Neuronal stem cell (in vitro differentiated cells): ENCODE measurements around the gene PLCH2.

Experiments used
- DNase-seq: peaks from one replicate; pipeline ENCODE4 v3.0.0-alpha.2; 2013; ENCODE audit warnings: low spot score
- H2AFZ ChIP-seq: one replicate; pipeline ENCODE4 v1.6.1; 2013; ENCODE audit warnings: mild to moderate bottlenecking, low read length, inconsistent platforms
- H2AK5ac ChIP-seq: 2 replicates; pipeline ENCODE4 v1.6.1; 2013; ENCODE audit warnings: low read depth, mild to moderate bottlenecking, inconsistent platforms, low read length, moderate library complexity, mixed read lengths
- H2BK120ac ChIP-seq: 2 replicates; pipeline ENCODE4 v1.6.1; 2013; ENCODE audit warnings: low read depth, mild to moderate bottlenecking, inconsistent platforms, low read length, moderate library complexity, mixed read lengths
- H2BK12ac ChIP-seq: one replicate; pipeline ENCODE4 v1.6.1; 2013; ENCODE audit warnings: low read length, inconsistent platforms
- H2BK15ac ChIP-seq: 2 replicates; pipeline ENCODE4 v1.6.1; 2013; ENCODE audit warnings: mild to moderate bottlenecking, low read length, inconsistent platforms, mixed read lengths
- H2BK5ac ChIP-seq: one replicate; pipeline ENCODE4 v1.6.1; 2013; ENCODE audit warnings: inconsistent platforms, mild to moderate bottlenecking, low read length, moderate library complexity
- H3K14ac ChIP-seq: one replicate; pipeline ENCODE4 v1.6.1; 2013; ENCODE audit warnings: low read length, inconsistent platforms
- H3K18ac ChIP-seq: 2 replicates; pipeline ENCODE4 v1.6.1; 2013; ENCODE audit warnings: low read length, inconsistent platforms
- H3K23ac ChIP-seq: 2 replicates; pipeline ENCODE4 v1.6.1; 2013; ENCODE audit warnings: low read depth, mild to moderate bottlenecking, mixed read lengths, low read length, inconsistent platforms; ENCODE audit not compliant: poor library complexity
- H3K27ac ChIP-seq: replicated peaks from 3 replicates; pipeline ENCODE4 v1.5.1; 2013; ENCODE audit warnings: low read length, inconsistent platforms
- H3K27me3 ChIP-seq, 3 experiments: 2 replicates each; pipeline ENCODE4 v1.6.1; 2013; ENCODE audit warnings: low read length in 3 of 3, mild to moderate bottlenecking in 2 of 3, inconsistent platforms in 1 of 3, low read depth in 1 of 3, mixed read lengths in 1 of 3, moderate library complexity in 1 of 3; ENCODE audit not compliant: control insufficient read depth in 3 of 3, insufficient read depth in 3 of 3
- H3K36me3 ChIP-seq, 2 donors: replicated peaks in 1 of 2; 2 replicates each; pipeline ENCODE4 v1.6.1; 2013; ENCODE audit warnings: low read length in 2 of 2; ENCODE audit not compliant: control insufficient read depth in 2 of 2, insufficient read depth in 2 of 2
- H3K4ac ChIP-seq: 2 replicates; pipeline ENCODE4 v1.6.1; 2013; ENCODE audit warnings: inconsistent platforms, mild to moderate bottlenecking, low read length, moderate library complexity
- H3K4me1 ChIP-seq, 2 donors: 1 replicate in 1 of 2; 2 replicates in 1 of 2; pipeline ENCODE4 v1.6.1; 2013; ENCODE audit warnings: low read length in 2 of 2, low read depth in 1 of 2; ENCODE audit not compliant: control insufficient read depth in 2 of 2, insufficient read depth in 1 of 2
- H3K4me2 ChIP-seq: one replicate; pipeline ENCODE4 v1.6.1; 2013; ENCODE audit warnings: mild to moderate bottlenecking, low read length, inconsistent platforms; ENCODE audit not compliant: insufficient read depth, poor library complexity, severe bottlenecking
- H3K4me3 ChIP-seq, 2 donors: 2 replicates each; pipeline ENCODE4 v1.5.1; 2013; ENCODE audit warnings: low read length in 2 of 2, mild to moderate bottlenecking in 2 of 2, inconsistent platforms in 1 of 2, moderate library complexity in 1 of 2
- H3K79me1 ChIP-seq: one replicate; pipeline ENCODE4 v1.6.1; 2013; ENCODE audit warnings: low read depth, mild to moderate bottlenecking, inconsistent platforms, low read length, moderate library complexity
- H3K9ac ChIP-seq: one replicate; pipeline ENCODE4 v1.6.1; 2013; ENCODE audit warnings: mild to moderate bottlenecking, low read depth, low read length, inconsistent platforms; ENCODE audit not compliant: poor library complexity
- H3K9me3 ChIP-seq, 2 donors: replicated peaks in 1 of 2; 2 replicates each; pipeline versions ENCODE3 to v1.6.1; 2013; ENCODE audit warnings: low read length in 2 of 2, mild to moderate bottlenecking in 2 of 2, inconsistent platforms in 1 of 2, low read depth in 1 of 2, mixed read lengths in 1 of 2, moderate library complexity in 1 of 2; ENCODE audit not compliant: control insufficient read depth in 2 of 2, insufficient read depth in 1 of 2
- H4K8ac ChIP-seq: one replicate; pipeline ENCODE4 v1.6.1; 2013; ENCODE audit warnings: low read depth, mild to moderate bottlenecking, inconsistent platforms, low read length, moderate library complexity
- H4K91ac ChIP-seq: one replicate; pipeline ENCODE4 v1.6.1; 2013; ENCODE audit warnings: low read length, low read depth, mild to moderate bottlenecking, inconsistent platforms; ENCODE audit not compliant: poor library complexity
- WGBS, 2 donors: extraction: QIAGEN DNeasy Blood & Tissue Kit; methylation state at CpG; one replicate each; pipeline ENCODE4 v1.1.7; 2013; ENCODE audit warnings: missing lambda C conversion rate in 2 of 2, mixed read lengths in 1 of 2; ENCODE audit not compliant: insufficient read length in 2 of 2, insufficient replicate concordance in 1 of 2; ENCODE audit errors: extremely low coverage in 2 of 2; 5-methylcytosine and 5-hydroxymethylcytosine counted together

The PLCH2 gene

GRCh38 chr1:2520206-2520605, 44.1 kb downstream of the PLCH2 start:
- H3K9ac ChIP-seq, result no peak overlapping the region
- peaks cover 51 to 86% of the 10 kb centered on the region in 2 donors for H3K36me3 ChIP-seq

GRCh38 chr1:2520806-2521205, 44.7 kb downstream of the PLCH2 start:
- DNase-seq, result no peak
- Histone ChIP-seq H2BK12ac (peak overlapping the region; percentile 17), H3K79me1 (peaks cover 22% of the 10 kb centered on the region), H2AFZ (no peak overlapping the region), H3K18ac (no peak overlapping the region), H3K9ac (no peak overlapping the region), H2BK5ac (no peak overlapping the region), H3K23ac (no peak overlapping the region), H3K14ac (no peak overlapping the region), H3K27ac (no peak overlapping the region), H4K8ac (no peak overlapping the region), H3K4me3 (no peak overlapping the region), H2BK15ac (no peak overlapping the region), H2AK5ac (no peak overlapping the region), H3K4ac (no peak overlapping the region), H4K91ac (no peak overlapping the region), H3K9me3 (no peaks in the 10 kb centered on the region), H3K4me2 (no peak overlapping the region), H3K27me3 (no peaks in the 10 kb centered on the region), H3K4me1 (peaks cover 13 to 15% of the 10 kb centered on the region in 2 donors), H2BK120ac (no peak overlapping the region), H3K36me3 (peaks cover 46 to 80% of the 10 kb centered on the region in 2 donors)
- WGBS, 2 donors, result no CpG with 5 or more reads among the region's 21 CpGs

More at GRCh38 chr1:2520206-2520605, 44.1 kb downstream of the PLCH2 start:
- H2BK5ac ChIP-seq, result peak overlapping the region; percentile 9
- H3K18ac ChIP-seq, result no peak overlapping the region
- H3K27ac ChIP-seq, result no peak overlapping the region
- no peak overlapping the region for H4K8ac ChIP-seq
- H3K23ac ChIP-seq, result no peak overlapping the region
- no peak overlapping the region for H4K91ac ChIP-seq
- no CpG with 5 or more reads among the region's 20 CpGs for WGBS, 2 donors
- no peak overlapping the region for H3K4ac ChIP-seq
- no peak overlapping the region for H3K4me2 ChIP-seq
- H2AFZ ChIP-seq, result no peak overlapping the region
- H3K4me1 ChIP-seq, result peaks cover 9 to 11% of the 10 kb centered on the region in 2 donors
- no peak overlapping the region for H2BK15ac ChIP-seq
- H2AK5ac ChIP-seq, result no peak overlapping the region
- no peak overlapping the region for H2BK120ac ChIP-seq
- no peak overlapping the region for H3K4me3 ChIP-seq
- no peak overlapping the region for H2BK12ac ChIP-seq
- no peaks in the 10 kb centered on the region for H3K27me3 ChIP-seq
- peaks cover 22% of the 10 kb centered on the region for H3K79me1 ChIP-seq
- H3K9me3 ChIP-seq, result no peaks in the 10 kb centered on the region
- DNase-seq, result no peak
- no peak overlapping the region for H3K14ac ChIP-seq

- no peak overlapping the region for H2BK12ac ChIP-seq
- peaks cover 22% of the 10 kb centered on the region for H3K79me1 ChIP-seq
- no peak for DNase-seq
- H3K14ac ChIP-seq, result no peak overlapping the region
- H3K4ac ChIP-seq, result no peak overlapping the region
- H2BK120ac ChIP-seq, result no peak overlapping the region
- WGBS, 2 donors, result no CpG with 5 or more reads among the region's 7 CpGs
- no peak overlapping the region for H4K91ac ChIP-seq
- H3K18ac ChIP-seq, result no peak overlapping the region
- H2AFZ ChIP-seq, result no peak overlapping the region
- H3K23ac ChIP-seq, result no peak overlapping the region
- H2BK5ac ChIP-seq, result no peak overlapping the region
- H3K4me1 ChIP-seq, result peaks cover 19 to 21% of the 10 kb centered on the region in 2 donors
- no peak overlapping the region for H3K4me3 ChIP-seq
- H3K27me3 ChIP-seq, result peaks cover 0 to 5% (median 0%) of the 10 kb centered on the region in 3 experiments
- no peak overlapping the region for H3K9ac ChIP-seq
- H3K36me3 ChIP-seq, result peaks cover 33 to 66% of the 10 kb centered on the region in 2 donors
- no peak overlapping the region for H2BK15ac ChIP-seq
- H3K27ac ChIP-seq, result no peak overlapping the region
- H4K8ac ChIP-seq, result no peak overlapping the region
- no peak overlapping the region for H2AK5ac ChIP-seq
- no peaks in the 10 kb centered on the region for H3K9me3 ChIP-seq
- H3K4me2 ChIP-seq, result no peak overlapping the region
These were observed 46.1 kb downstream of the PLCH2 start for GRCh38 chr1:2522230-2522629.

GRCh38 chr1:2523191-2523890, 47.3 kb downstream of the PLCH2 start:
- Histone ChIP-seq H2BK120ac (no peak overlapping the region), H3K4me1 (peaks cover 28 to 29% of the 10 kb centered on the region in 2 donors), H3K4ac (no peak overlapping the region), H3K9ac (no peak overlapping the region), H3K4me3 (no peak overlapping the region), H3K9me3 (no peaks in the 10 kb centered on the region), H4K91ac (no peak overlapping the region), H3K4me2 (no peak overlapping the region), H3K79me1 (peaks cover 26% of the 10 kb centered on the region), H2BK15ac (no peak overlapping the region), H2BK5ac (no peak overlapping the region), H2BK12ac (no peak overlapping the region), H2AFZ (no peak overlapping the region), H3K14ac (no peak overlapping the region), H4K8ac (no peak overlapping the region), H3K27ac (no peak overlapping the region), H3K23ac (no peak overlapping the region), H3K18ac (no peak overlapping the region), H3K36me3 (peaks cover 27 to 55% of the 10 kb centered on the region in 2 donors), H3K27me3 (peaks cover 0 to 15% (median 0%) of the 10 kb centered on the region in 3 experiments), H2AK5ac (no peak overlapping the region)
- DNase-seq, result no peak
- WGBS, 2 donors, result no CpG with 5 or more reads among the region's 32 CpGs
